ENCODE measurements around the gene PSPC1.
"Not testable (repeated sequence)": the region's sequence is repeated elsewhere in the genome, so short reads cannot be mapped to it uniquely, and the experiment has no call there.

Gene PSPC1

GRCh38 chr13:19759669-19760068 is 23.1 kb downstream of the PSPC1 start:
- DNase-seq: no peak

GRCh38 chr13:19742643-19743042 is 40.1 kb downstream of the PSPC1 start:
- no peak for DNase-seq

GRCh38 chr13:19737844-19738557 is 44.7 kb downstream of the PSPC1 start:
- DNase-seq: no peak

GRCh38 chr13:19726611-19727010 is 56.1 kb downstream of the PSPC1 start:
- DNase-seq: no peak

- DNase-seq: no peak
Observed at GRCh38 chr13:19725320-19725719, 57.4 kb downstream of the PSPC1 start.

GRCh38 chr13:19720039-19720438 is 62.7 kb downstream of the PSPC1 start:
- no peak for DNase-seq

GRCh38 chr13:19713186-19713965 is 69.4 kb downstream of the PSPC1 start:
- no peak for DNase-seq

- not testable (repeated sequence) for DNase-seq
Observed at GRCh38 chr13:19709782-19710181, 73.0 kb downstream of the PSPC1 start.

- not testable (repeated sequence) for DNase-seq
Observed at GRCh38 chr13:19709039-19709438, 73.7 kb downstream of the PSPC1 start.

- not testable (repeated sequence) for DNase-seq
Observed at GRCh38 chr13:19704256-19704655, 78.5 kb downstream of the PSPC1 start.

GRCh38 chr13:19701619-19702018 is 81.1 kb downstream of the PSPC1 start:
- not testable (repeated sequence) for DNase-seq

GRCh38 chr13:19700963-19701362 is 81.8 kb downstream of the PSPC1 start:
- not testable (repeated sequence) for DNase-seq

- DNase-seq: no peak
Observed at GRCh38 chr13:19695829-19696228, 86.9 kb downstream of the PSPC1 start.

- DNase-seq: no peak
Observed at GRCh38 chr13:19695428-19695827, 87.3 kb downstream of the PSPC1 start.

- not testable (repeated sequence) for DNase-seq
Observed at GRCh38 chr13:19691447-19691846, 91.3 kb downstream of the PSPC1 start.

GRCh38 chr13:19685437-19685836 is 97.3 kb downstream of the PSPC1 start:
- DNase-seq: no peak

GRCh38 chr13:19685034-19685433 is 97.7 kb downstream of the PSPC1 start:
- no peak for DNase-seq

- no peak for DNase-seq
Observed at GRCh38 chr13:19681517-19681916, 101.2 kb downstream of the PSPC1 start.

- DNase-seq: no peak
Observed at GRCh38 chr13:19680751-19681150, 102.0 kb downstream of the PSPC1 start.

GRCh38 chr13:19676168-19676567 is 106.6 kb downstream of the PSPC1 start:
- no peak for DNase-seq

- DNase-seq: no peak
Observed at GRCh38 chr13:19674898-19675297, 107.8 kb downstream of the PSPC1 start.

GRCh38 chr13:19673473-19674430 is 109.0 kb downstream of the PSPC1 start:
- DNase-seq: no peak

- no peak for DNase-seq
Observed at GRCh38 chr13:19672990-19673389, 109.8 kb downstream of the PSPC1 start.
